HG03139 (cell line): Measurements from ENCODE around the gene FGF11.

Experiments
- ATAC-seq: cut with Tn5 transposase; IDR thresholded peaks from one replicate; pipeline ENCODE4 v1.9.1; 2021; ENCODE audit not compliant: unreplicated experiment

Gene FGF11

DNA sequence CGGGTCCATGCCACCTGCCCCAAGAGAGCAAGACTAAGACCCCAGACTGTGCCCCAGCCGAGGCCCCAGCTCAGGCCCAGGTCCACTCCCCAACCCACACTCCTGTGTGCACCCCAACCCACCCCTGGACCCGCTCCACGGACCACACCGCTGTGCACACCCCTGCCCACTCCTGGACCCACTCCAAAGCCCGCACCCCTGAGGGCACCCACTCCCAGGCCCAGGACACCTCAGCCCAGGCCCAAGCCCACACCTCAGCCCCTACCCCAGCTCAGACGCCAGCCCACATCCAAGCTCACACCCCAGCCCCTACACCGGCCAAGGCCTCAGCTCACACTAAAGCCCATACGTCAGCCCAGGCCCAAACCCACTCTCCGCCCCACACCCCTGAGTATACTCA lies 9.6 kb upstream of the FGF11 start:
- no peak for ATAC-seq

DNA sequence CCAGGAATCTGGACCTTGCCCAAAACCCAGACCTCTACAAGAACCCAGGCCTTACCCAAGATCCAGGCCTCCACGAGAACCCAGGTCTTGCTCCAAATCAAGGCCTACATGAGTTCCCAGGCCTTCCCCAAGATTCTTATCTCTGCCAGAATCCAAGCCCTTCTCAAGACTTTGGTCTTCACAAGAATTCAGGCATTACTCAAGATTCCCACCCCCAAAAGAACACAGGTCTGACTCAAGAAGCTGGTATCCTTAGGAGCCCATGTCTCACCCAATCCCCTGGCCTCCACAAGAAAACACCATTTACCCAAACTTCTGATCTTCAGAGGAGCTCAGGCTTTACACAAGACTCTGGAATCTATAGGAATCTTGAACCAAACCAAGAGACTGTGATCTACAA lies 8.1 kb upstream of the FGF11 start:
- no peak for ATAC-seq

DNA sequence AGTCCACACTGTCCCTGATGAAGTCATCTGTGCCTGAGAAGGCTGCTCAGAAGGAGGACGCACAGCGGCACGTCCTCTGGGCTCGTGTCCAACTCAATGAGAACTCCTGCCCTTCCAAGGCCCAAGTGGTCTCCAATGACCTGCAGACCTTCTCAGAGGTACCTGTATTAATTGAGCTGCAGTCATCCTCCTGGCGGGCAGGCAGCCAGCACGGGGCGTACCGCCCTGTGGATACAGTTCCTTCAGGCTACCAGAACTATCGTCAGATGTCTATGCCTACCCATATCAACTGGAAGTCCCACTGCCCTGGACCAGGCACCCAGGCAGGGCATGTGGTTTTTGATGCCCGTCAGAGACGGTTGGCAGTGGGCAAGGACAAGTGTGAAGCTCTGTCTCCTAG lies 7.0 kb upstream of the FGF11 start:
- no peak for ATAC-seq

DNA sequence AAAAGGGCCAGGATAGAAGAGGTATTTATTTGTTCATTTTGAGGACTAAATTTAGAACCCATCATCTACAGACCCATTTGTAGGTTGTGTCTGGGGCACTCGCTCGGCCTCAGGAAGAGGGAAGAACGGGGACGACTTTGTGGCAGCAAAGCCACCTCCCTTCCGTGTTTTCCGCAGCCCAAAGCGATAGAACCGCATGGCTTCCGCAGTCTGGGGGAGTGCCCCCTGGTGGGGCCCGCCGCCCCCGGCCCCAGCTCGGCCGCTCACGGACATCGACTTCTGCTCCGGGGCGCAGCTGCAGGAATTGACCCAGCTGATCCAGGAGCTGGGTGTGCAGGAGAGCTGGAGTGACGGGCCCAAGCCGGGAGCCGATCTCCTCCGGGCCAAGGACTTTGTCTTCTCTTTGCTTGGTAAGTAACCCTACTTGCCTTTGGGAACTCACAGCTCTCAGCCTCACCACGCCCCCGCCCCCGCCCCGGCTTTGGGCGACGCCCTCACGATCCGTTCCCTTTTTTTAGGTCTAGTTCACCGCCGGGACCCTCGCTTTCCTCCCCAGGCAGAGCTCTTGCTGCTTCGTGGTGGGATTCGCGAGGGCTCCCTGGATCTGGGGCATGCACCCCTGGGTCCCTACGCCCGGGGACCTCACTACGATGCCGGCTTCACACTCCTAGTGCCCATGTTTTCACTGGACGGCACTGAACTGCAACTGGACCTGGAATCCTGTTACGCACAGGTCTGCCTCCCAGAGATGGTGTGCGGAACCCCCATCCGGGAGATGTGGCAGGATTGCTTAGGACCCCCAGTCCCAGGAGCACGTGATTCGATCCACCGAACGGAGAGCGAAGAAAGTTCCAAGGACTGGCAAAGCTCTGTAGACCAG lies 3.4 kb upstream of the FGF11 start:
- ATAC-seq = peak; percentile 20

DNA sequence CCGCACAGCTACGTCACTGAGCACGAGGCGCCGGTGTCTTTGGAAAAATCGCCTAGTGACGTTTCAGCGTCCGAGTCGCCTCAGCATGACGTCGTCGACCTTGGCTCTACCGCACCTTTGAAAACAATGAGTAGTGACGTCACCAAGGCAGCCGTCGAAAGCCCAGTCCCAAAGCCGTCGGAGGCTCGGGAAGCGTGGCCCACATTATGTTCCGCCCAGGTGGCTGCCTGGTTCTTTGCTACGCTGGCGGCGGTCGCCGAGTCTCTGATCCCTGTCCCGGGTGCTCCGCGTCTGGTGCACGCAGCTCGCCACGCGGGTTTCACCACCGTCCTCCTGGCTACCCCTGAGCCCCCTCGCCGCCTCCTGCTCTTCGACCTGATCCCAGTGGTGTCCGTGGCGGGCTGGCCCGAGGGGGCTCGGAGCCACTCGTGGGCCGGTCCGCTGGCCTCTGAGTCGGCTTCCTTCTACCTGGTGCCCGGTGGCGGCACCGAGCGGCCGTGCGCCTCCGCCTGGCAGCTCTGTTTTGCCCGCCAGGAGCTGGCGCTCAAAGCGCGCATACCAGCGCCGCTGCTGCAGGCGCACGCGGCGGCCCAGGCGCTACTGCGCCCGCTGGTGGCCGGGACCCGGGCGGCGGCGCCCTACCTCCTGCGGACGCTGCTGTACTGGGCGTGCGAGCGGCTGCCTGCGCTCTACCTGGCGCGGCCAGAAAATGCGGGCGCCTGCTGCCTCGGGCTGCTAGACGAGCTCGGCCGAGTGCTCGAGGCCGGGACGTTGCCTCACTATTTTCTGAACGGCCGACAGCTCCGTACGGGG lies 2.5 kb upstream of the FGF11 start:
- no peak for ATAC-seq

DNA sequence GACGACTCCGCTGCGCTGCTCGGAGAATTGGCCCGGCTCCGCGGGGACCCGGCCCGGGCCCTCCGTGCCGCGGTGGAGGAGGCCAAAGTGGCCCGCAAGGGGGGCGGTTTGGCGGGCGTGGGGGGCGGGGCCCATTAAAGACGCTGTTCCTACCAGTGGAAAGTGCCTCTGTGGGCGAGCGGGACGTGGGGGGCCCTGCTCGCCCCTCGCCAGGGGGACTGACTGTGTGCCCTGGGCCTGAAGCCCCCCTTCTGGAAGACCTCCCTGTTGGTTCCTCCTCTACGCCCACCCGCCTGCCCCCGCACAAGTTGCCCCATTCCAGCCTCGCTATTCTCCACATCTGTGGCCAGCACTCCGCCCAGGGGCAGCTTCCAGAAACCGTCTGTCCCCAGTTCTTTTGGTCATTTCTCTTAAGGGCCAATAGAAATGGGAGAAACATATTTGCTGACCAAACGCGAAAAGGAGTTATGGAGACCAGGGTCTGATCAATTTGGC lies 1.9 kb upstream of the FGF11 start:
- no peak for ATAC-seq

DNA sequence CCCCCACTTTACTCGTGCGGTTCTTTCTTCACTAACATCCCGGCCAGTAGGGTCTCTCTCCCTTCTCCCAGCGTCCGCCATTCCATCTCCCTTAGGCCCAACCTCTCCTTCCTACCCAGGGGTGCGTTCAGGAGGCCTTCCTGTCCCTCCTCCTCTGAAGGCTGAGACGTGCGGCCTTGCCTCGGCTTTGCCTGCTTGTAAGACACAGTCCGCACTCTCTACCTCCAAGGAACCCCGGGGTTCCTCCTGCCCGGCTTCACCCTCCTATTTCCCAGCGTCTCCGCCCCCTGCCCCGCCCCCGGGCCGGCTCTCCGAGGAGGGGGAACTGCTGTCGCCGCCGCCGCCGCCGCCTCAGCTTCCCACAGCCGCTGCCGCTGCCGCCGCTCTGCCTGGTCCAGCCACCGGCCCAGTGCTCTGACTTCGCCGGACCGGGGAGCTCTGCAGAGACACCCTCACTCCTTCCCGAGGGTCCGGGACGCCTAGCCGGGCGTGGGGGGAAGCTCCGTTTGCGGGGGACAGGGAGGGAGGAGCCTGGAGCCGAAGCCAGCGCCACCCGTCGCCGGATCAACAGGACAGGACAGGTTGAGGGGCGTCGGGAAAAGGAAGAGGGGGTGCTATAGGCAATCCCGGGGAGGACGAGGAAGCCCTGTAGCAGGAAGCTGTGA lies 1.2 kb upstream of the FGF11 start:
- ATAC-seq = no peak

DNA sequence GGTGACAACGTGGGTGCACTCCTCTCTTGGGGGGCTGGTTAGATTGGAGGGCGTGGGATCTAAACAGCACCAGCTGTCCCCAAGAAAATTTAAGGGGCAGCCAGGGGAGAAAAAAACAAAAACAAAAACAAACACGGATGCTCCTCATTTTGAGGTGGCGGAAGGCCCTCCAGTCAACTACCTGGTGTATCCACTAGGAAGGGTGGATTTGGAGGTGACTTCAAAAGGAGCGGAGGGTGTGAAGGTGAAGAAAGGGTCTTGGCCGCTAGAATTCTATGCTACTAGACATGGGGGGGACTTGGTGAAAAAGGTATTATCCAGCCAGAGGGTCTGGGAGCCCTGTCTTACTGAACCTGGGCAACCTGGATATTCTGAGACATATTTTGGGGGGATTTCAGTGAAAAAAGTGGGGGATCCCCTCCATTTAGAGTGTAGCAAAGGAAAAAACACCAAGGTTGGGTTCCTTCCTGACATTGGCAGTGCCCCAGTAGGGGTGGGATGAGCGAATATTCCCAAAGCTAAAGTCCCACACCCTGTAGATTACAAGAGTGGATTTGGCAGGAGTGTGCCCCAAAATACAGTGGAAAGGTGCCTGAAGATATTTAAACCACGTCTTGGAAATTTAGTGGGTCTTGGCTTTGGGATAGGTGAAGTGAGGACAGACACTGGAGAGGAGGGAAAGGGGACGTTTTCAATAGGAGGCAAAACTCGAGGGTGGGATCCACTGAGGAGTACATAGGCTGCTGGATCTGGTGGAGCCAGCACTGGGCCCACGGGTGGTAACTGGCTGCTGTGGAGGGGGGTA lies 454 bp upstream of the FGF11 start:
- ATAC-seq = no peak

DNA sequence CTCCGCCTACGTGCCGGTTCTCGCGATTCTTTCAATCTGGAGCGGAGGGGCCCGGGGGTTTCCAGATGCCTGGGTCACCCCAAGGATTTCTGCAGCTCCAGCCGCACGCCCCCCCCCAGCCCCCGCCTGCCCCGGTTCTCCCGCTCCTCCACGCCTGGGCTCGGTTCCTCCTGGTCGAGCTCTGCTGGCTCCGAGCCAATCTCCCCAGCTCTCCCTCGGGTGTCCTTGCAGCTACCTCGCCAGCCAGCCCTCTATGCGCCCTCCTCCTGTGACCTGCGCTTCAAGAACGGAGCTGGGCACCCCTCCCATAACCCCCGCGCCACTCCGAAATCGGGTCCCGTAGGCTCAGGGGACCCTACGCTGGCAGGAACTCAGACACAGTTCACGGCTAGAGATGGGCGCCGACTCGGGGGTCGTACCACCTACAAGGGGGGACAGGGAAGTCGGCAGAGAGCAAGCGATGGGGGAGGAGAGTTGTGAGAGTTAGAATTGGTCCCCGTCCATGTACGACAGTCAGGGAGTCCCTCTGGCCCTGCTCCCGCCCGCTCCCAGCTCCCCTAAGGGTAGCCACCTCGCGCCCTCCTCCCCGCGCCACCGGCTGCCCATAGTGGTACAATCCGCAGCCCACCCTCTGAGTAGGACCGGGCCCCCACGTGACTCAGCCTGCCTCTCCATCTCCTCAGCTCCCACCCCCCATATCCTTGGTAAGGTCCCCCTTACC lies 961 bp downstream of the FGF11 start:
- ATAC-seq = no peak

DNA sequence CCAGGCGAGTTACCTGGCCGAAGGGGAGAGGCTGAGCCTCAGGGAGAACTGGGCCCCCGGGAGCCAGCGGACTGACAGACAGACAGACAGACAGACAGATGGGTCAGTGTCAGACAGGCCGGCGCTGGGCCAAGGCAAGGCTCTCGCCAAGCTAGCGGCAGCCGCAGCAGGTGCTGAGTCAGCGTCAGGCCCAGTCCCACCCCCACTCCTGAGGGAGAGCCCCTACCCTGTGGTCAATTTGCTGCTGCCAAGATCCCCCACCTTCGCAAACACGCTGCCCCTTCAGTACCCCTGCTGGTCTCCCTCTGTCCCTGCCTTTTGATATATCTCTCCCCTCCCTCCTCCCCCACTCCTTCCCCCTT lies 1.5 kb downstream of the FGF11 start:
- no peak for ATAC-seq

DNA sequence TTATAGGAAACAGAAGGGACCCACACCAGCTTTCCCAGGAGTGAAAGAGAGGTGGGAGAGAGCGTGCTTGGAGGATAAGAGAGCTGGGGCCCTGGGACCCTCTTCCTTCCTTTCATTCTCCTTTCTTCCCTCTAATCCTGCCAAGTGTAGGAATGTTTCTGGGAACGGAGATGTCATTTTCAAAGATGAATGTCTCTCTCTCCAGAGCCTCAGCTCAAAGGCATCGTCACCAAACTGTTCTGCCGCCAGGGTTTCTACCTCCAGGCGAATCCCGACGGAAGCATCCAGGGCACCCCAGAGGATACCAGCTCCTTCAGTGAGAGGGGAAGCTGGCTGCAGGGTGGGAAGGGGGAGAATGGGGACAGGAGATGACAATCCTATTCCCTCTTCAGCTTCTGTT lies 2.0 kb downstream of the FGF11 start:
- no peak for ATAC-seq

DNA sequence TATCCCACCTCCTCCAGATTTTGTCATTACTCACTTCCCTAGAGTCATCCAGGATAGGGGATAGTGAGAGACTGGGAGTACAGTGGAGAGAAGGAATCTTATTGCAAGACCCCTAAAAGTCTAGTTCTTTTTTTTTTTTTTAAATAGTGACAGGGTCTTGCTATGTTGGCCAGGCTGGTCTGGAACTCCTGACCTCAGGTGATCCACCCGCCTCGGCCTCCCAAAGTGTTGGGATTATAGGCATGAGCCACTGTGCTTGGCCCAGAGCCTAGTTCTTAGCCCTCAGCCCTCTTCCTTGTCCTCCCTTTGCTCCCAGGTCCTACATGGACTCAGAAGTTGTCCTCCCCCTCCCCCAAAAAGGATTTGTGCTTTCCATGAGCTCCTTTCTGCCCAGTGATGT lies 2.8 kb downstream of the FGF11 start:
- no peak for ATAC-seq

DNA sequence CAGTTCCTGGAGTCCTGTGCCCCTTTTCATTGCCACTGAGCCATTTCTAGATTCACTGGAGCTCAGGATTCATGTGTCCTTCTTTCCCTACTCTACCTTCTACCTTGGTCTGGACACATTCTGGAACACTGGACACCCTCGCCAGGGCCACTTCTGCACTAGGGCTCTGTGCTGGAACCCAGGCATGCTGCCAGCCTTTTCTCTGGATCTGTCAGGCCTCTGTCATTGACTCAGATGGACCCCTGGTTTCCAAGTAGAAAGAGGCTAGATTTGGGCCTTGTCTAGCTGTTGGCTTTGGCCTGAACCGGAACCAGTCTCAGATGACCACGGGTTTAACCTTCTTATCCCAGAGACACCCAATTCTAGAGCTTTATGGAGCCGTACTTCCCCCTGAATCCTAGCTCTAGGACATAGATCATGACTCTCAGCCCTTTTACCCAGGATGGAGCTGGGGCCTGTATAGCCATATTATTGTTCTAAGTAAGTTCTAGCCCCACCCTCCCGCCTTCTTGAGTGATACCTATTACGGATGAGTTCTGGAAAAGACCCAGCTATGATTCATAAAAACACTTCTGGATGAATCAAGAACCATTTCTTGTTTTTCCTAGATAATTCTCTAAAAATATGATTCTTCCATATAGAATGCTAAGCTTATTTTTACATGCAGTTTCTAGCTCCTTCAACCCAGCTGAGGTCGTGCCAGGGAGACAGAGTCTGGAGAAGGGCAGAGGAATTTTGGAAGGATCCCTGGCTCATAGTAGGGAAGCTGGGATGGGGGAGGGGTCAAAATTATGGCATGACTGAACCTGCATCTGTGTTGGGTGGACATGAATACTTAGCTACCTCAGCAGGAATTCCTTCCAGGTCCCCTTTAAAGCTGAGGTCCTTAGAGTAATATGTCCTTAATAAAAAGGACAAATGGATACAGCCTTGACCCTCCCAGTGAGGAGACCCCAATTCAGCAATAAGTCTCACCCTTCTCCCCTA lies 4.5 kb downstream of the FGF11 start:
- no peak for ATAC-seq

DNA sequence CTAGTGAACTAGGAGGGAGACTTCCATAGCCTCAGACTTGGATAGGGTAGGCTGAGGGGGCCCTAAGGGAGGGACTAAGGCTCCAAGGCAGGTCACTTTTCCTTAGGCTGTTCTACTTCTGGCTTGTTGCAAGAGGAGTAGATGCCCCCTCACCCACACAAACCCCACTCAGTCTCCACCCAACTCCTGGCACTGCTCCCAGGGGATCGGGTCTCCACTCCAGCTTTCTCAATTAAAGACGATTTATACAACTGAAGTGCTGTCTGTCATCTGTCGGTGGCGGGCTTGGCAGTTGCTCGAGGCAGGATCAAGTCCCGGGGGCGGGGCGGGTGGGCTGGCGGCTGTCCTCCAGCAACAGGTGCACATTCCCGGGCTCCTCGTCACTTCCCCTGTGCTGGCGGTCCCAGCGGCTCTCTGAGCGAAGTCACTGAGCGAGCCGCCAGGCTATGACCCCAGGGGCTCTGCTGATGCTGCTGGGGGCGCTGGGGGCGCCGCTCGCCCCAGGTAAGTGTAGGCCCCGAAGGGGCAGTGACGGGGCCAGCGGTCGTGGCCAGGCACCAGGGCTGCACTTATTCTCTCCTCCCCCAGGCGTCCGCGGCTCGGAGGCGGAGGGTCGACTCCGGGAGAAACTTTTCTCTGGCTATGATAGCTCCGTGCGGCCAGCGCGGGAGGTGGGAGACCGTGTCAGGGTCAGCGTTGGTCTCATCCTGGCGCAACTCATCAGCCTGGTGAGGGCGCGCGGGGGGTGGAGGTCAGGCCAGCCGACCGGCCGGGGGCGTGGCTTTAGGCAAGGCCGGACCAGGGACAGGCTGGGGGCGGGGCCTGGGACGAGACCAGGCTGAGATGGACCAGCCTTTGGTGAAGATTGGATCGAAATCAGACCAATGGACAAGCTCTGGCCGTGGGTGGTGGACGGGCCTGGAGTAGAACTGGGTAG lies 5.6 kb downstream of the FGF11 start, which contains the start of gene CHRNB1:
Gene CHRNB1, plus strand, starts transcription at position 380 of the 937 bp plus-strand sequence. Its CDS starts 67 bp downstream, at position 447.
- no peak for ATAC-seq

DNA sequence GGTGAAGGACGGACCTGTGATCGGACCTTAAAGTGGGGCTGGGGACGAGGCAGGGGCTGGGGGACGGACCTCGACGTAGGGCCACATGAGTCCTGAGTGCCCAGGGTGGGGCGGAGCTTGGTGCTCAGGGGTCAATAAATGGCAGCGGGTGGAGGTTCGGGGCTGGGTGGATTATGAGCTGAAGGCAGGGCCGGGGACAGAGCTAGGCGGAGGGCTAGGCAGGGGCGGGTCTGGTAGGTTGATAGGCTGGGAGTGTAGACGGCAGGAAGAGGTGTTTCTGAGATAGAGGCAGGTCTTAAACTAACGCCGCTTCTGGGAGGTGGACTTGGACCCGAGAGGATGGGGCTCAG lies 6.3 kb downstream of the FGF11 start:
- no peak for ATAC-seq

DNA sequence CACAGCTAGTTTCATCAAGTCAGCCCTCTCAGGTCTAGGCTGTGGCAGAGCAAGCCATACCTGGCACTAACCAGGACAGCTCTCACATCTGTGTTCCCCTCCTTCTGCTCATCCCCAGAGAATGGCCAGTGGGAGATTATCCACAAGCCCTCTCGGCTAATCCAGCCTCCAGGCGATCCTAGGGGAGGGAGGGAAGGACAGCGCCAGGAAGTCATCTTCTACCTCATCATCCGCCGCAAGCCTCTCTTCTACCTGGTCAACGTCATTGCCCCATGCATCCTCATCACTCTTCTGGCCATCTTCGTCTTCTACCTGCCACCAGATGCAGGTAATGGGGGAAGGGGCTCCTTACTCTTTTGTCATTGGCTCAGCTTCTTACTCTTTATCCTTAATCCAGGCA lies 9.1 kb downstream of the FGF11 start:
- no peak for ATAC-seq

DNA sequence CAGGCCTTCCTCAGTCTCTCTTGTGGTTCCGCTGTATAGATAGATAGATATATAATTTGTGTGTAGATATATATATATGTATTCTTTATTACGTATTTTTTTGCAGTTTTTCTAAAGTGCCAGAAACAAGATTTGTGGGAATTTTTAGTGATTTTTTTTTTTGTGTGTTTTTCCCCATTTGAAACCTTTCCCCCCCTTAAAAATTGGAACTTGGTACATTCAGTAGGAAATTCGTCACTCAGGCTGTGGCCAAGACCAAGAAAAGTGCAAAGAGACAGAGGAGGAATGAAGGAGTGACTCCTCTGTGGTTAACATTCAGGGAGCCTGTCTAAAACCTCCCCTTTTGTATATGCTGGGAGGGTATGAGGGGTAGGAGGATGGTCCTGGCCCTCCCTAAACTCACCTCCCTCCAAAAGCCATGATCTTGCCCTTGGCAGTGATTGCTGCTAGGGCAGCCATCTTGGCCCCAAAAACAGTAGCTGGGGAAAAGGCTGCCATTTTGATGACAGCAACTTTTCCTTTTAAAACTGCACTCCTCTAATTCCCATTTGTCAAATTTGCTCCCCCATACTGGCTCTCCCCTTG lies 20.7 kb downstream of the FGF11 start:
- ATAC-seq = no peak
